ENCODE measurements around the gene TULP1. TPM values are rescaled to one million over a fixed set of nuclear protein-coding genes. Genes with fewer than 3 reads are reported as not detected.

The TULP1 gene
- total RNA-seq, 1 experiment from 2014 or later: not detected

GRCh38 chr6:35496841-35497570 lies 15.7 kb downstream of the TULP1 start, which contains the start of gene TEAD3:
Gene TEAD3, minus strand, starts transcription at chr6:35497079.
- peak; percentile 84 for DNase-seq
- intact Hi-C loops (cut with micrococcal nuclease; ENCODE audit: unreplicated experiment): no loop called here
- TF ChIP-seq CTCF (IDR thresholded peaks at IDR 0.05; ENCODE audit: unreplicated experiment): no peak
- peak within 1 kb of the TSS; percentile 70 for H3K4me3 Mint-ChIP-seq (ENCODE audit: low read depth, unreplicated experiment)
- BruUV-seq (replicated peaks): no TSS peak
- CTCF ChIA-PET: interaction anchor here (0.6 to 1.0 kb wide), 3 partner anchors 22 to 26 kb away, joined by 3 to 4 read pairs (median 4); no protein-coding TSS in a partner anchor
- H3K36me3 Mint-ChIP-seq (ENCODE audit: insufficient read depth, unreplicated experiment): peaks cover 37% of the 10 kb centered on the region
- no peaks in the 10 kb centered on the region for H3K27me3 Mint-ChIP-seq (ENCODE audit: unreplicated experiment)
- H3K4me1 Mint-ChIP-seq (ENCODE audit: low read depth, unreplicated experiment): peaks cover 33% of the 10 kb centered on the region
- H3K9me3 Mint-ChIP-seq (ENCODE audit: low read depth, unreplicated experiment): peaks cover 2% of the 10 kb centered on the region
- peak within 1 kb of the TSS; percentile 43 for H3K27ac Mint-ChIP-seq (ENCODE audit: unreplicated experiment)

GRCh38 chr6:35496036-35496840 lies 16.5 kb downstream of the TULP1 start:
- peak; percentile 47 for DNase-seq
- Mint-ChIP-seq H3K4me1 (ENCODE audit: low read depth, unreplicated experiment) (peaks cover 41% of the 10 kb centered on the region), H3K27me3 (ENCODE audit: unreplicated experiment) (no peaks in the 10 kb centered on the region), H3K4me3 (ENCODE audit: low read depth, unreplicated experiment) (peak overlapping the region; percentile 70), H3K36me3 (ENCODE audit: insufficient read depth, unreplicated experiment) (peaks cover 37% of the 10 kb centered on the region), H3K9me3 (ENCODE audit: low read depth, unreplicated experiment) (peaks cover 2% of the 10 kb centered on the region), H3K27ac (ENCODE audit: unreplicated experiment) (peak overlapping the region; percentile 43)
- no peak for TF ChIP-seq CTCF (IDR thresholded peaks at IDR 0.05; ENCODE audit: unreplicated experiment)
- intact Hi-C loops (cut with micrococcal nuclease; ENCODE audit: unreplicated experiment): no loop called here
- no TSS peak for BruUV-seq (replicated peaks)
- CTCF ChIA-PET: interaction anchor here (0.6 to 1.0 kb wide), 3 partner anchors 21 to 26 kb away, joined by 3 to 4 read pairs (median 4); no protein-coding TSS in a partner anchor

GRCh38 chr6:35495258-35496035 lies 17.2 kb downstream of the TULP1 start:
- CTCF ChIA-PET: interaction anchor here (0.6 to 1.0 kb wide), 2 partner anchors 21 to 48 kb away, joined by 3 to 6 read pairs; no protein-coding TSS in a partner anchor

More at GRCh38 chr6:35495258-35496035, 17.2 kb downstream of the TULP1 start:
- H3K9me3 Mint-ChIP-seq (ENCODE audit: low read depth, unreplicated experiment): peaks cover 2% of the 10 kb centered on the region
- H3K4me3 Mint-ChIP-seq (ENCODE audit: low read depth, unreplicated experiment): peak overlapping the region; percentile 70
- DNase-seq: no peak
- intact Hi-C loops (cut with micrococcal nuclease; ENCODE audit: unreplicated experiment): no loop called here
- TSS peak; percentile 61 for BruUV-seq (replicated peaks)
- peak overlapping the region; percentile 43 for H3K27ac Mint-ChIP-seq (ENCODE audit: unreplicated experiment)
- H3K27me3 Mint-ChIP-seq (ENCODE audit: unreplicated experiment): no peaks in the 10 kb centered on the region
- H3K4me1 Mint-ChIP-seq (ENCODE audit: low read depth, unreplicated experiment): peaks cover 49% of the 10 kb centered on the region
- no peak for TF ChIP-seq CTCF (IDR thresholded peaks at IDR 0.05; ENCODE audit: unreplicated experiment)
- peaks cover 37% of the 10 kb centered on the region for H3K36me3 Mint-ChIP-seq (ENCODE audit: insufficient read depth, unreplicated experiment)
